Measurements from ENCODE around the gene CTIF. TPM values are rescaled to one million over a fixed set of nuclear protein-coding genes. Genes with fewer than 3 reads are reported as not detected.

Gene CTIF
- total RNA-seq, 1 experiment from 2014 or later, result 26.5 TPM

DNA sequence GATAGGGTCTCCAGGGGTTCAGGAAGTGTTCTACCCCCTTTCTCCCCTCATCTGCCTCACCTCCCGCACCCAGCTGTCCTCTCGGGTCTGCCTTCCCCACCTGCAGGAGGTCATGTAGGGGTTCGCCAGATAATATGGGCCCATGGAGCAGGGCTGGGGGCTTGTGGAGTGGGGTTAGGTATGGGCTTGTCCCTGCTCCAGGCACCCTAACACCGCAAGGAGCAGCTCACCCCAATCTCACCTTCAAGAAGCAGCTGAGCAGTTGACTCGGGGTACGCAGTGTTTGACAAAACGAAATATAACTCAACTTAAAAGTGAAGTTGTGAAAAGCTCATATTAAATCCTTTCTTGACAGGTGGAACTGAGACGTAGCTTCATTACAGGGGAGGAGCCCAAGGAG, 99.6 kb downstream of the CTIF start:
- Histone ChIP-seq H3K27ac (ENCODE audit: low read length) (no peak overlapping the region), H3K4me1 (ENCODE audit: control insufficient read depth, insufficient read depth, low read length) (no peaks in the 10 kb centered on the region; the same call in 1 of the 2 replicates), H3K4me3 (ENCODE audit: low read depth in 2 of 2, low read length in 2 of 2) (no peak overlapping the region), H3K27me3 (ENCODE audit: control insufficient read depth, insufficient read depth, low read length) (no peaks in the 10 kb centered on the region), H3K36me3 (ENCODE audit: control insufficient read depth, insufficient read depth, low read length) (no peaks in the 10 kb centered on the region), H3K9me3 (ENCODE audit: control insufficient read depth, insufficient read depth, low read depth, low read length) (no peaks in the 10 kb centered on the region)
- in situ Hi-C loops (cut with HindIII; ENCODE audit: low pct_unique_long_range_greater_than_20kb, low sequenced_read_pairs) (no loop called here), intact Hi-C loops (cut with micrococcal nuclease; ENCODE audit: unreplicated experiment) (no loop called here)
- no peak for DNase-seq (ENCODE audit: low read depth, low spot score)
- ChIA-PET CTCF (no interaction called here), POLR2A (no interaction called here)
- TF ChIP-seq TCF7L2 (IDR thresholded peaks at IDR 0.05; ENCODE audit: low read depth, low read length) (no peak), REST (IDR thresholded peaks at IDR 0.05; ENCODE audit: insufficient read depth in 1 of 2, low read depth in 2 of 2, low read length in 1 of 2) (no peak), POLR2AphosphoS5 (IDR thresholded peaks at IDR 0.05; ENCODE audit: low read depth, low read length) (no peak), SIN3A (IDR thresholded peaks at IDR 0.05; ENCODE audit: borderline replicate concordance, insufficient read depth, low read depth, low read length) (no peak), CTCF (IDR thresholded peaks at IDR 0.05) (no peak)
- BruUV-seq (replicated peaks), result no TSS peak
- no peak for ATAC-seq

DNA sequence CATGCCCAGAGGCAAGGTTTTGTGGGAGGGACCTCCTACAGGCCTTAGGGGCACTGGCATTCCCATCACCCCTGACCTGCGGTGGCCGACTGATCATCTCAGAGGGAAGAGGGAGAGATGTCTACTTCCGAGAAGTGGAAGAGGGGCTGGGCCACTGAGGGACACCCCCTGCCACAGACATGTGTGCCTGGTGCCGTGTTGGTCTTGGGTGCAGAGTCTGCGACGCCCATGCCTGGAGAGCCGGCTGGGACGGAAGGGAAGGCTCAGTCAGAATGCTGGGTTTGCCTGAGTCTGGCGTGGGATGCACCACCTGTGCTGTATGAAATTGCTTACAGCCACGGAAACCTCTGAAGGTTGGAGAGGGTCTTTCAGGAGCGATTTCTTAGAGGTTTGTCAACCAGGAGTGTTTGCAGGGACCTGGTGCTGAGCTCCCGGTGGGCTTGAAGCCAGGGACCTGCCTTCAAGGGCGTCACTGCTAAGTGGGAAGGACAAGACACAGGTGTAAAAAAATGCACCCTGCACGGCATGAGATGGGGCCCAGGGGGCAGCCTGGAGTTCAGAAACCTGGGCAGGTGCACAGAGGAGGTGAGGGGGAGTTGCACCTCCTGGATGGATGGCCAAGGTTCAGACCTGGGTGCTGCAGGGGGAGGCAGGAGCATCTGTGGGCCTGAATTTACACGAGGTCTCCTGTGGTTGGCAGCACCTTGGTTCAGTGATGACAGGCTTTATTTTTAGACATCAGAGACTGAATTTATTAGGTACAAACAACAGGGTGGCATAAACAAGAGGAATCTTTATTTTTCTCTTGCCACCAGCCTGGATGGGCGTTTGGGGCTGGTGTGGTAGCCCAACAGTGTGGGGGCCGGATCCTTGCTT, 100.3 kb downstream of the CTIF start:
- no peaks in the 10 kb centered on the region for H3K27me3 ChIP-seq (ENCODE audit: control insufficient read depth, insufficient read depth, low read length)
- DNase-seq (ENCODE audit: low read depth, low spot score), result no peak
- intact Hi-C loops (cut with micrococcal nuclease; ENCODE audit: unreplicated experiment), result no loop called here
- H3K27ac ChIP-seq (ENCODE audit: low read length), result no peak overlapping the region
- no peaks in the 10 kb centered on the region for H3K36me3 ChIP-seq (ENCODE audit: control insufficient read depth, insufficient read depth, low read length)
- TF ChIP-seq TCF7L2 (IDR thresholded peaks at IDR 0.05; ENCODE audit: low read depth, low read length) (no peak), REST (IDR thresholded peaks at IDR 0.05; ENCODE audit: insufficient read depth in 1 of 2, low read depth in 2 of 2, low read length in 1 of 2) (no peak), SIN3A (IDR thresholded peaks at IDR 0.05; ENCODE audit: borderline replicate concordance, insufficient read depth, low read depth, low read length) (no peak), CTCF (IDR thresholded peaks at IDR 0.05) (no peak), POLR2AphosphoS5 (IDR thresholded peaks at IDR 0.05; ENCODE audit: low read depth, low read length) (no peak)
- no peak overlapping the region for H3K4me3 ChIP-seq (ENCODE audit: low read depth in 2 of 2, low read length in 2 of 2)
- BruUV-seq (replicated peaks), result no TSS peak
- POLR2A ChIA-PET, result no interaction called here
- CTCF ChIA-PET, result no interaction called here
- ATAC-seq, result no peak
- no peaks in the 10 kb centered on the region; the same call in 1 of the 2 replicates for H3K4me1 ChIP-seq (ENCODE audit: control insufficient read depth, insufficient read depth, low read length)
- in situ Hi-C loops (cut with HindIII; ENCODE audit: low pct_unique_long_range_greater_than_20kb, low sequenced_read_pairs), result no loop called here
- H3K9me3 ChIP-seq (ENCODE audit: control insufficient read depth, insufficient read depth, low read depth, low read length), result no peaks in the 10 kb centered on the region
